Nephron (organoid): ENCODE results near the gene MAN2A1.

ENCODE experiments used
- H3K27ac Mint-ChIP-seq, 3 experiments: 2 replicates each; pipeline ENCODE4 v1.8.0; 2020; ENCODE audit warnings: mixed read lengths in 3 of 3, mild to moderate bottlenecking in 2 of 3, moderate library complexity in 1 of 3
- H3K27me3 Mint-ChIP-seq: 2 replicates; pipeline ENCODE4 v1.8.0; 2021; ENCODE audit warnings: low read depth, mild to moderate bottlenecking, moderate library complexity, mixed read lengths
- H3K36me3 Mint-ChIP-seq: 2 replicates; pipeline ENCODE4 v1.8.0; 2020; ENCODE audit warnings: low read depth, mixed read lengths
- H3K4me1 Mint-ChIP-seq: 2 replicates; pipeline ENCODE4 v1.8.0; 2020; ENCODE audit warnings: mixed read lengths
- H3K4me3 Mint-ChIP-seq, 3 experiments: 2 replicates each; pipeline ENCODE4 v1.8.0; 2020; ENCODE audit warnings: mild to moderate bottlenecking in 3 of 3, mixed read lengths in 3 of 3, moderate library complexity in 2 of 3
- H3K9me3 Mint-ChIP-seq: 2 replicates; pipeline ENCODE4 v1.8.0; 2020; ENCODE audit warnings: mixed read lengths
- TF ChIP-seq, protein P1 (sequence below), 3 experiments: fragments of 200-600 bp; sonication (generic); IDR thresholded peaks; one replicate each; pipeline ENCODE4 v1.5.0; 2021; ENCODE audit warnings: antibody characterized with exemption in 3 of 3; ENCODE audit not compliant: unreplicated experiment in 3 of 3

Gene MAN2A1

DNA sequence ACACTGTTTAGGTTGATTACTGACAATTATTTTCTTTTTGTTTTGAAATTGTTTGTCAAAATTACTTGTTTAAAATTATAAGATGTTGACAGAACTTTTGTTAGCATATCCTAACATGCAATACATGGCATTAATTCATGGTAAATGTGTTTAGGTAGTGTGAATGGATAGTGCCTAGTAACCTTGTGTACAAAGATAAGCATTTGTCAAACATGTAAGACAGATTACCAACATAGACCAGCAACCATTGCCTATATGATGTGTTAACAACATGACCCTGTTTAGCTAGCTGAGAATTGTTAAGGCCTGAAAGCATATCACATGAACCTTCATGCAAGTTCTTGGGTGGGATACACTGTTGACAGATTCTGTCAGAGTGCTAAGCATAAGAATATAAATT is 13.4 kb downstream of the MAN2A1 start:
- Mint-ChIP-seq H3K36me3 (peaks cover 25% of the 10 kb centered on the region), H3K27ac (no peak overlapping the region), H3K9me3 (no peaks in the 10 kb centered on the region), H3K4me1 (peaks cover 49% of the 10 kb centered on the region), H3K27me3 (no peaks in the 10 kb centered on the region), H3K4me3 (no peak overlapping the region)
- TF ChIP-seq, protein P1, sequence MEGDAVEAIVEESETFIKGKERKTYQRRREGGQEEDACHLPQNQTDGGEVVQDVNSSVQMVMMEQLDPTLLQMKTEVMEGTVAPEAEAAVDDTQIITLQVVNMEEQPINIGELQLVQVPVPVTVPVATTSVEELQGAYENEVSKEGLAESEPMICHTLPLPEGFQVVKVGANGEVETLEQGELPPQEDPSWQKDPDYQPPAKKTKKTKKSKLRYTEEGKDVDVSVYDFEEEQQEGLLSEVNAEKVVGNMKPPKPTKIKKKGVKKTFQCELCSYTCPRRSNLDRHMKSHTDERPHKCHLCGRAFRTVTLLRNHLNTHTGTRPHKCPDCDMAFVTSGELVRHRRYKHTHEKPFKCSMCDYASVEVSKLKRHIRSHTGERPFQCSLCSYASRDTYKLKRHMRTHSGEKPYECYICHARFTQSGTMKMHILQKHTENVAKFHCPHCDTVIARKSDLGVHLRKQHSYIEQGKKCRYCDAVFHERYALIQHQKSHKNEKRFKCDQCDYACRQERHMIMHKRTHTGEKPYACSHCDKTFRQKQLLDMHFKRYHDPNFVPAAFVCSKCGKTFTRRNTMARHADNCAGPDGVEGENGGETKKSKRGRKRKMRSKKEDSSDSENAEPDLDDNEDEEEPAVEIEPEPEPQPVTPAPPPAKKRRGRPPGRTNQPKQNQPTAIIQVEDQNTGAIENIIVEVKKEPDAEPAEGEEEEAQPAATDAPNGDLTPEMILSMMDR (IDR thresholded peaks at IDR 0.05; ENCODE audit: unreplicated experiment in 3 of 3) = no peak

DNA sequence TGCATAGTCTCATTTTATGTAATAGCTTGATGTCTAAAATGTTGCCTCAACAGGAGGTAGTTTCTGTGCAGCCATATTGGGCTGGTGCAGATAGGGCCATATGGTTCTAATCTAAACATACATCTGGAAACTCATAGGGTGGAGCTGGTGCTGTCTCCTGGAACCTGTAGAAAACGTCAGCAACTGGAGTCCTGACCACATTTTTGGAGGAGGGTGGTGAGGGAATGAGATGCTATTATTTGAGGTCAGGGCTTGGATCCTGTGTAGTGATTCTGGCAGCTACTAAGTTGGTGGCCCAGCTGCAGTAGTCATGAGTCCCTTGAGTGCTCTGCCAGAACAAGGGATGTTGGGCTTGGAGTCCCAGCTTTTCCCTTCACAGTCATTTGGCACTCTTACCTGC is 14.1 kb downstream of the MAN2A1 start:
- Mint-ChIP-seq H3K27ac (no peak overlapping the region), H3K27me3 (no peaks in the 10 kb centered on the region), H3K4me3 (no peak overlapping the region), H3K4me1 (peaks cover 47% of the 10 kb centered on the region), H3K36me3 (peaks cover 27% of the 10 kb centered on the region), H3K9me3 (no peaks in the 10 kb centered on the region)
- TF ChIP-seq, protein P1 (IDR thresholded peaks at IDR 0.05; ENCODE audit: unreplicated experiment in 3 of 3) = no peak

DNA sequence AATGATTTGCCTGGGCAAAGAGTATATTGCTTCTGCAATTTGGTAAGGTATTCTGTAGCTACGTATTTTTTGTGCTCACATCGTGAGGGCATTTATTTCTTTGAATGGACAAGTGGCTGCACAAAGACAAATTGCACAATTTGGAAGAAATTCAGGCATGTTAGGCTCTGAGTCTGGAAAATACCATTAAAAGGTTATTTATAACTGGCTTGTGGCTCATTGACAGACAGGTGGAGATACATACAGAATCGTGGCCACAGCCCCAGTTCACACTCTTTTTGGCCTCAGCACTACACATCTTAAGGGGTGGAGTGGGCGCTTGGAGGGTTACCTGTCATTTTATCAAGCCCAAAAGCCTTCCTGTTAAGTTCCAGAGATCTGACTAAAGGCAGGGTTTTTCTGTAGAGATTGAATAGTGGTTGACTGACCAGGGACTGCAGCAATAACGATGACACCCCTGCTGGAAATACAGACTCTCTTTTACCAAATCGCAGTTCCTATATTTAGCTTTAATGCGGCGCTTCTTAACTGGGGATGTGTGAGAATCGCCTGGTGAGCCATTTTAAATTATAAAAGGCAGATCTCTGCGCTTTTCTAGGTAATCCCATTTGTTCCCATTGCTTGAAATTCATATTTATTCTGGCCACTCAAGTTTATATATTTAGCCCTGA is 14.7 kb downstream of the MAN2A1 start:
- peaks cover 21% of the 10 kb centered on the region for H3K36me3 Mint-ChIP-seq
- H3K27ac Mint-ChIP-seq = no peak overlapping the region
- TF ChIP-seq, protein P1 (IDR thresholded peaks at IDR 0.05; ENCODE audit: unreplicated experiment in 3 of 3) = no peak
- H3K4me1 Mint-ChIP-seq = peaks cover 43% of the 10 kb centered on the region
- no peak overlapping the region for H3K4me3 Mint-ChIP-seq
- H3K27me3 Mint-ChIP-seq = no peaks in the 10 kb centered on the region
- no peaks in the 10 kb centered on the region for H3K9me3 Mint-ChIP-seq

DNA sequence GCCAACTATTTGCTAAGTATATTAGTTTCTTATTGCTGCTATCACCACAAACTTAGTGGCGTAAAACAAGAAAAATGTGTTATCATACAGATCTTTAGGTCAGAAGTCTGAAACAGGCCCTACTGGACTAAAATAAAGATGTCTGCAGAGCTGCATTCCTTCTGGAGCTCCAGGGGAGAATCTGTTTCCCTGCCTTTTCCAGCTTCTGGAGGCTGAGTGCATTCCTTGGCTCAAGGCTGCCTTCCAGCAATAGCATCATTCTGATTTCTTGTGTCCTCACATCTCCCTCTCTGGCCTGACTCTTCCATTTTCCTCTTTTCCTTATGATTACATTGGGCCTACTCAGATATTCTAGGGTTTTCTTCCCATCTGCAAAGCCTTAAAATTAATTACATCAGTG is 15.9 kb downstream of the MAN2A1 start:
- H3K27me3 Mint-ChIP-seq = no peaks in the 10 kb centered on the region
- H3K36me3 Mint-ChIP-seq = peaks cover 12% of the 10 kb centered on the region
- TF ChIP-seq, protein P1 (IDR thresholded peaks at IDR 0.05; ENCODE audit: unreplicated experiment in 3 of 3) = no peak
- peaks cover 43% of the 10 kb centered on the region for H3K4me1 Mint-ChIP-seq
- H3K27ac Mint-ChIP-seq = no peak overlapping the region
- H3K4me3 Mint-ChIP-seq = no peak overlapping the region
- no peaks in the 10 kb centered on the region for H3K9me3 Mint-ChIP-seq

DNA sequence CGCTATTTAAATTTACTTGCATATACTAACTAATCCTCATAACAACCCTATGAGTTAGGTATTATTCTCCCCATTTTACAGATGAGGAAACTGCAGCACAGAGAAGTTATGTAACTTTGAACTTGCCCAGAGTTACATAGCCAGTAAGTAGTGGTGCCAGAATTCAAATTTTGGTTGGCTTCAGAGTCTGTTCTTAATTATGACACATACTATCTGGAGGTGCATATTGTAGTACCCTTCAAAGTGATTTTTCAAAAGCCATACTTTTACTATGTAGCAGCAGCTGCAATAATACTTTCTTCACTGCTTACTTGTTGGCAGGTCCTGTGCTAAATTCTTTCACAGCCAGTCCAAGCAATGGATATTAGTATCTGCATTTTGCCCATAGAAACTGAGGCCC is 16.4 kb downstream of the MAN2A1 start:
- Mint-ChIP-seq H3K27me3 (no peaks in the 10 kb centered on the region), H3K36me3 (peaks cover 12% of the 10 kb centered on the region), H3K27ac (no peak overlapping the region), H3K4me1 (peaks cover 40% of the 10 kb centered on the region), H3K4me3 (no peak overlapping the region), H3K9me3 (no peaks in the 10 kb centered on the region)
- TF ChIP-seq, protein P1 (IDR thresholded peaks at IDR 0.05; ENCODE audit: unreplicated experiment in 3 of 3) = no peak

DNA sequence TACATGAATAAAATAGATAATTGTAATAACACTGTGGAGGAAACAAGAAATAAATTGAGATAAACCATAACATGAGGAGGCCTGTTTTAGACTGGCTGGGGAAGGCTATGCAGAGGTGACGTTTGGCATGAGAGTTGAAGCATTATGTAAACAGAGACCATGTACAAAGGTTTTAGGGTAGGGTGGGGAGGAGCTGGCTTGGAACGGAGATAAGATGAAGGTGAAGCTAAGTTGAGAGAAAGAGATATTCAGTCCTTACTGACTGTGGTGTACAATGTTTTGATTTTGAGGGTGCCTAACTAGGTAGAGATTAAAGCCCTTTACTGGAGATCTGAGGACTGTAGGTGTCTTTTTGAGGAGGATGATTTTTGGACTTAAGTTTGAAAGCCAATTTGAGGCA is 17.8 kb downstream of the MAN2A1 start:
- Mint-ChIP-seq H3K27me3 (no peaks in the 10 kb centered on the region), H3K27ac (no peak overlapping the region), H3K4me1 (peaks cover 36% of the 10 kb centered on the region), H3K4me3 (no peak overlapping the region), H3K36me3 (peaks cover 12% of the 10 kb centered on the region), H3K9me3 (no peaks in the 10 kb centered on the region)
- TF ChIP-seq, protein P1 (IDR thresholded peaks at IDR 0.05; ENCODE audit: unreplicated experiment in 3 of 3) = no peak
